H9 (cell line): ENCODE results near the gene PAMR1. TPM values are rescaled to one million over a fixed set of nuclear protein-coding genes. Genes with fewer than 3 reads are reported as not detected.

Experiments used
- DNase-seq: peaks from one replicate; pipeline ENCODE4 v3.0.0-alpha.2; 2017
- H2AFZ ChIP-seq: one replicate; pipeline ENCODE4 v1.6.1; 2013; ENCODE audit warnings: mild to moderate bottlenecking, low read length, control low read depth, moderate library complexity
- H2AK5ac ChIP-seq: 2 replicates; pipeline ENCODE4 v1.6.1; 2013; ENCODE audit warnings: low read length, control low read depth, mixed read lengths; ENCODE audit not compliant: insufficient read length
- H2BK120ac ChIP-seq: one replicate; pipeline ENCODE4 v1.6.1; 2013; ENCODE audit warnings: low read depth, mild to moderate bottlenecking, low read length, control low read depth, inconsistent platforms; ENCODE audit not compliant: poor library complexity, severe bottlenecking
- H2BK12ac ChIP-seq: 2 replicates; pipeline ENCODE4 v1.6.1; 2013; ENCODE audit warnings: low read length, control low read depth, mixed read lengths, low read depth; ENCODE audit not compliant: insufficient read length
- H2BK15ac ChIP-seq: 2 replicates; pipeline ENCODE4 v1.6.1; 2013; ENCODE audit warnings: low read depth, low read length, control low read depth
- H2BK20ac ChIP-seq: one replicate; pipeline ENCODE4 v1.6.1; 2013; ENCODE audit warnings: low read depth, mild to moderate bottlenecking, low read length, control low read depth, inconsistent platforms; ENCODE audit not compliant: poor library complexity, severe bottlenecking
- H2BK5ac ChIP-seq: 2 replicates; pipeline ENCODE4 v1.6.1; 2013; ENCODE audit warnings: low read length, control low read depth, mixed read lengths; ENCODE audit not compliant: insufficient read length
- H3K14ac ChIP-seq: 2 replicates; pipeline ENCODE4 v1.6.1; 2013; ENCODE audit warnings: low read length, control low read depth; ENCODE audit not compliant: insufficient read depth
- H3K18ac ChIP-seq: 2 replicates; pipeline ENCODE4 v1.6.1; 2013; ENCODE audit warnings: low read depth, mild to moderate bottlenecking, mixed read lengths, low read length, control low read depth; ENCODE audit not compliant: insufficient read length
- H3K23ac ChIP-seq: 2 replicates; pipeline ENCODE4 v1.6.1; 2013; ENCODE audit warnings: low read length, control low read depth, mixed read lengths, low read depth; ENCODE audit not compliant: insufficient read length
- H3K23me2 ChIP-seq: 2 replicates; pipeline ENCODE4 v1.6.1; 2013; ENCODE audit warnings: low read depth, mild to moderate bottlenecking, mixed read lengths, low read length, control low read depth; ENCODE audit not compliant: insufficient read length, poor library complexity, severe bottlenecking
- H3K27ac ChIP-seq: 2 replicates; pipeline ENCODE4 v1.5.1; 2013; ENCODE audit warnings: low read length, control low read depth, mixed read lengths, low read depth; ENCODE audit not compliant: insufficient read length
- H3K27me3 ChIP-seq: 2 replicates; pipeline ENCODE4 v1.6.1; 2013; ENCODE audit warnings: low read length, control low read depth, inconsistent platforms; ENCODE audit not compliant: insufficient read depth
- H3K4ac ChIP-seq: 2 replicates; pipeline ENCODE4 v1.6.1; 2013; ENCODE audit warnings: low read depth, mild to moderate bottlenecking, control low read depth, inconsistent platforms, low read length, moderate library complexity
- H3K4me1 ChIP-seq: 2 replicates; pipeline ENCODE4 v1.6.1; 2013; ENCODE audit warnings: low read length, control low read depth, inconsistent platforms; ENCODE audit not compliant: insufficient read depth
- H3K4me2 ChIP-seq: 2 replicates; pipeline ENCODE4 v1.6.1; 2013; ENCODE audit warnings: low read length, control low read depth, mixed read lengths; ENCODE audit not compliant: insufficient read length, insufficient read depth
- H3K56ac ChIP-seq: 2 replicates; pipeline ENCODE4 v1.6.1; 2013; ENCODE audit warnings: low read depth, mild to moderate bottlenecking, mixed read lengths, low read length, control low read depth; ENCODE audit not compliant: insufficient read length
- H3K79me1 ChIP-seq: 2 replicates; pipeline ENCODE4 v1.6.1; 2013; ENCODE audit warnings: low read depth, mild to moderate bottlenecking, moderate library complexity, low read length, control low read depth, inconsistent platforms; ENCODE audit not compliant: insufficient read depth, poor library complexity, severe bottlenecking
- H3K79me2 ChIP-seq: 2 replicates; pipeline ENCODE4 v1.6.1; 2013; ENCODE audit warnings: low read length, control low read depth, inconsistent platforms; ENCODE audit not compliant: insufficient read depth
- H3K9ac ChIP-seq: 2 replicates; pipeline ENCODE4 v1.6.1; 2013; ENCODE audit warnings: low read length, control low read depth, mixed read lengths; ENCODE audit not compliant: insufficient read length; ENCODE audit errors: extremely low read depth
- H3K9me3 ChIP-seq: one replicate; pipeline ENCODE4 v1.6.1; 2013; ENCODE audit warnings: low read depth, low read length, inconsistent platforms; ENCODE audit not compliant: control insufficient read depth
- H3T11ph ChIP-seq: one replicate; pipeline ENCODE4 v1.6.1; 2013; ENCODE audit warnings: mild to moderate bottlenecking, low read length, control low read depth, inconsistent platforms
- H4K20me1 ChIP-seq: one replicate; pipeline ENCODE4 v1.6.1; 2013; ENCODE audit not compliant: control insufficient read depth, insufficient read length, insufficient read depth
- H4K5ac ChIP-seq: 2 replicates; pipeline ENCODE4 v1.6.1; 2013; ENCODE audit warnings: low read depth, mild to moderate bottlenecking, mixed read lengths, low read length, control low read depth; ENCODE audit not compliant: insufficient read length
- H4K8ac ChIP-seq: replicated peaks from 2 replicates; pipeline ENCODE4 v1.6.1; 2013; ENCODE audit warnings: low read length, control low read depth, mixed read lengths, low read depth; ENCODE audit not compliant: insufficient read length
- H4K91ac ChIP-seq: 2 replicates; pipeline ENCODE4 v1.6.1; 2013; ENCODE audit warnings: low read depth, mild to moderate bottlenecking, moderate library complexity, mixed read lengths, low read length, control low read depth; ENCODE audit not compliant: insufficient read length
- H3K27ac Mint-ChIP-seq, 3 experiments: 2 replicates in 2 of 3; 3 replicates in 1 of 3; pipeline ENCODE4 v1.8.0; 2020 to 2021; ENCODE audit warnings: mixed read lengths in 3 of 3, mild to moderate bottlenecking in 1 of 3, moderate library complexity in 1 of 3
- H3K27me3 Mint-ChIP-seq: 2 replicates; pipeline ENCODE4 v1.8.0; 2021; ENCODE audit warnings: low read depth, mild to moderate bottlenecking, moderate library complexity, mixed read lengths
- H3K36me3 Mint-ChIP-seq, 3 experiments: 2 replicates in 2 of 3; 3 replicates in 1 of 3; pipeline ENCODE4 v1.8.0; 2020 to 2021; ENCODE audit warnings: low read depth in 3 of 3, mixed read lengths in 3 of 3; ENCODE audit not compliant: insufficient read depth in 1 of 3
- H3K4me1 Mint-ChIP-seq, 2 experiments: 2 replicates each; pipeline ENCODE4 v1.8.0; 2020; ENCODE audit warnings: mixed read lengths in 2 of 2
- H3K4me3 Mint-ChIP-seq, 2 experiments: 2 replicates in 1 of 2; 3 replicates in 1 of 2; pipeline ENCODE4 v1.8.0; 2020 to 2021; ENCODE audit warnings: mild to moderate bottlenecking in 2 of 2, mixed read lengths in 2 of 2, moderate library complexity in 1 of 2
- H3K9me3 Mint-ChIP-seq, 2 experiments: 2 replicates in 1 of 2; 3 replicates in 1 of 2; pipeline ENCODE4 v1.8.0; 2020; ENCODE audit warnings: mild to moderate bottlenecking in 2 of 2, mixed read lengths in 2 of 2, moderate library complexity in 1 of 2
- WGBS: extraction: QIAGEN DNeasy Blood & Tissue Kit; methylation state at CpG from one replicate; pipeline ENCODE4 v1.1.7; 2013; ENCODE audit warnings: missing lambda C conversion rate, low lambda C conversion rate, mixed read lengths; ENCODE audit not compliant: insufficient read length; ENCODE audit errors: extremely low coverage; 5-methylcytosine and 5-hydroxymethylcytosine counted together
- total RNA-seq: library from RNA; stranded (reverse); gene quantifications from 2 replicates; pipeline ENCODE4 v1.2.1, GENCODE V29; 2021
- TF ChIP-seq, protein P1 (sequence below): fragments of 200-600 bp; sonication (generic); conservative IDR thresholded peaks from 3 replicates; pipeline ENCODE4 v1.8.0; 2021; ENCODE audit warnings: antibody characterized with exemption, mild to moderate bottlenecking

Gene PAMR1
- total RNA-seq, 1 experiment from 2014 or later: 2.4 TPM

DNA sequence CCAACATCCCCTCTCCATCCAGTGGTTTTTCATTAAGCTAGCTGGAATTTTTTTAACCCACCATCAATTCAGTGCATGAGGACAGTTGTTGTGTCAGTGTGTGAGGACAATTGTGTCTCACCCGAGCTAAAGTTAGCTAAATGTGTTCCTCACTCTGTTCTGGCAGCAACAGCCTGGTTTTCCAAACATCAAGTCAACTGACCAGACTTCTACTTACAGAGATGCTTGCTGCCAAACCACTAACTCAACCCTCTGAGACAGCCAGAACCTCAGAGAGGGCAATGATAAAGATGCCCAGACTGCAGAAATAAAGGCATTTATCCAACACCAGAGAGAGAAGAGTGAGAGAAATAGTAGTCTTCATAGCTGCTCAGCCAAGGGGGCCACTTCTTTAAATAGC lies 6.7 kb downstream of the PAMR1 start:
- Histone ChIP-seq H2AFZ (no peak overlapping the region), H3K18ac (no peak overlapping the region), H2BK5ac (no peak overlapping the region), H3K4me1 (peaks cover 2% of the 10 kb centered on the region; the same call in 1 of the 2 replicates), H2BK120ac (no peak overlapping the region), H3T11ph (no peak overlapping the region), H3K27ac (no peak overlapping the region), H4K8ac (no peak overlapping the region), H2BK20ac (no peak overlapping the region), H3K56ac (no peak overlapping the region), H3K14ac (no peak overlapping the region), H3K23ac (no peak overlapping the region), H4K5ac (no peak overlapping the region), H4K20me1 (no peaks in the 10 kb centered on the region), H2BK15ac (no peak overlapping the region), H3K9ac (no peak overlapping the region), H2BK12ac (no peak overlapping the region), H3K23me2 (no peaks in the 10 kb centered on the region), H3K27me3 (no peaks in the 10 kb centered on the region; the same call in 1 of the 2 replicates), H4K91ac (no peak overlapping the region), H3K79me1 (no peaks in the 10 kb centered on the region), H3K4me2 (no peak overlapping the region), H3K79me2 (no peaks in the 10 kb centered on the region), H2AK5ac (no peak overlapping the region), H3K9me3 (no peaks in the 10 kb centered on the region), H3K4ac (no peak overlapping the region)
- H3K27me3 Mint-ChIP-seq: peaks cover 22% of the 10 kb centered on the region
- no peaks in the 10 kb centered on the region for H3K9me3 Mint-ChIP-seq
- H3K4me3 Mint-ChIP-seq: no peak overlapping the region
- TF ChIP-seq, protein P1, sequence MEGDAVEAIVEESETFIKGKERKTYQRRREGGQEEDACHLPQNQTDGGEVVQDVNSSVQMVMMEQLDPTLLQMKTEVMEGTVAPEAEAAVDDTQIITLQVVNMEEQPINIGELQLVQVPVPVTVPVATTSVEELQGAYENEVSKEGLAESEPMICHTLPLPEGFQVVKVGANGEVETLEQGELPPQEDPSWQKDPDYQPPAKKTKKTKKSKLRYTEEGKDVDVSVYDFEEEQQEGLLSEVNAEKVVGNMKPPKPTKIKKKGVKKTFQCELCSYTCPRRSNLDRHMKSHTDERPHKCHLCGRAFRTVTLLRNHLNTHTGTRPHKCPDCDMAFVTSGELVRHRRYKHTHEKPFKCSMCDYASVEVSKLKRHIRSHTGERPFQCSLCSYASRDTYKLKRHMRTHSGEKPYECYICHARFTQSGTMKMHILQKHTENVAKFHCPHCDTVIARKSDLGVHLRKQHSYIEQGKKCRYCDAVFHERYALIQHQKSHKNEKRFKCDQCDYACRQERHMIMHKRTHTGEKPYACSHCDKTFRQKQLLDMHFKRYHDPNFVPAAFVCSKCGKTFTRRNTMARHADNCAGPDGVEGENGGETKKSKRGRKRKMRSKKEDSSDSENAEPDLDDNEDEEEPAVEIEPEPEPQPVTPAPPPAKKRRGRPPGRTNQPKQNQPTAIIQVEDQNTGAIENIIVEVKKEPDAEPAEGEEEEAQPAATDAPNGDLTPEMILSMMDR: no peak
- peaks cover 20 to 31% of the 10 kb centered on the region in 2 experiments for H3K4me1 Mint-ChIP-seq
- no CpG with 5 or more reads among the region's 1 CpG for WGBS
- no peaks in the 10 kb centered on the region; a peak in 1 of 7 replicates for H3K36me3 Mint-ChIP-seq
- no peak for DNase-seq
- no peak overlapping the region for H3K27ac Mint-ChIP-seq
